ENCODE measurements around the gene CENPP.

The CENPP gene

DNA sequence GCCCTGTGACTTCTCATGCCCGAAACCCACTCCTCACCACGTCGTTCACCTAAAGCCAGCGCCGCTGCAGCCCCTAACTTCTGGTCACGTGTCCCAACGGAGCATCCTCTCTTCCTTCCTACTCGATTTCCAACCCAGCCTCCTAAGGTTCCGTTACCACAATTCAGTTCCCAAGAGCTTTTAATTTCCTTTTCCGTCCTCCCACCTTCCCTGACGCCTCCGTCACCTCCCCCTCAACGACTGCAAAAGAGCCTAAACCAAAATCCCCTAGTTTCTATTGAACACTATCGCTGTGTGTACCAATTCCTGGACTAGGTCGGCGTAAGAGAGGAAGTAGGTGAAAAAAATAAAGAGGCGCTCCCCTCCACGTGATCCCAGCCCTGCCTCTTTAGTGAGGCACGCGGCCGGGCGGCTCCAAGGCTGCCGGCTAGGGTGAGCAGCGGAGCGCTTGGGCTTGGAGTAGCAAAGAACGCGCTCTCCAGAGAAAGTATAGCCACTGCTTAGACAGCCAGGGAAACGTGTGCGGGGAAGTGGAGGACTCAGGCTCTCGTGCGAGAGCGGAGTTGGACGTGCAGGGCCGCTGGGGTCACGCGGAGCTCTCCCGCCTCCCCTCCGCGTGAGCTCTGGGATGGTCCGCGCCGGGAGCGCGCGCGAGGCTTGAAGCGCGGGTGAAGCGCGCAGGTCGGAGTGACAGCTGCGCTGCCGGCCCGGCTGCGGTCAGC lies at the start of gene CENPP, which contains the start of gene NOL8:
Gene CENPP (plus strand): TSS at position 685 of the 722 bp plus-strand sequence.
Gene NOL8 (minus strand): TSS at position 82 of the 722 bp plus-strand sequence. CDS start 1,189 bp downstream, outside the sequence.
- peak; percentile 70 to 76 for DNase-seq

DNA sequence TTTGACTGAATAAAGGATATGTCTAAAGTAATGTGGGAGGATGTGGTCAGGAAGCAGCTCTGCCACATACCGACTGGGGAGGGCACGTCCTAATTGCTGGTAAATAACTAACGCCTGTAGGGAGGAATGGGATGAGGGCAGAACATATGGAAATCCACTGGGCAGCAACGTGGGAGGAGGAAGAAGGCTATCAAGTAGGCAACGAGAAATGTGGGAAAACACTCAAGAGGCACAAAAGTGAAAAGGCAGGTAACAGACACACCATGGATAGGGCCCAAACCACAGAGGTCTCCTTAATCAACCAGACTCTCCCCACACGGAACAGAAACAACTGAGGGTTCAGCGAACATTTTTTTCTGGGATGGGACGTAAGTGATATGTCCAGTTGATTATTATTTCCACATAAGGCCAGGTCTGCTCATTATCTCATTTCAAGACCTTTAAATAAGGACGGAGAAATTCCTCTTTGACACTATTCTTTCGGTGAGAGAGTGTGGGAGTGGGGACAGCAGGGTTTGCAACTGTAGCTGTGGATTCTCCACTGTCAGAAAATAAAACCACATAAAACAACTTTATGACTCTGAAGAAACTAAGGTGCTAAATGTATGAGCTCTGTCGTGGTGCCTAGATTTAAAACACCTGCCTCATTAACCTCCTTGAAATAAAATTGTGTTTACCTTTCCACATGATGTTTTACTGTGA lies 49.3 kb upstream of the CENPP start:
- DNase-seq: no peak

DNA sequence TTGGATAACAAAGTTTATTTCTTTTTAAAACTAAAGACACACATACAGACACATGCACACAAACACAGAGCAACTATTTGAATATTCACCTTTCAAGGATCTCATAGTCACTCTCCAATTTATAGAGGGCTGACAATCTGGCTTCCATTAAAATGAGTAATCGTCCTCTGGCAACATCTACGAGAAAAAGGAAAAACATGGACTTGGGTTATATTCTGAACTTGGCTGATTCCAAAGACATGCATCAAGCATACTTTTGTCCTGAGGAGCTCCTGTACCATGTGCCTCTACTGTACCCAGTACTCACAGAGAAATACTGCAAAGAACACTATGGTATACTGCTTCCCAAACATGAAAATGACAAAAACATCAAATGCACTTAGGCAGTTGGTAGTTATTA lies 47.6 kb upstream of the CENPP start:
- no peak for DNase-seq

DNA sequence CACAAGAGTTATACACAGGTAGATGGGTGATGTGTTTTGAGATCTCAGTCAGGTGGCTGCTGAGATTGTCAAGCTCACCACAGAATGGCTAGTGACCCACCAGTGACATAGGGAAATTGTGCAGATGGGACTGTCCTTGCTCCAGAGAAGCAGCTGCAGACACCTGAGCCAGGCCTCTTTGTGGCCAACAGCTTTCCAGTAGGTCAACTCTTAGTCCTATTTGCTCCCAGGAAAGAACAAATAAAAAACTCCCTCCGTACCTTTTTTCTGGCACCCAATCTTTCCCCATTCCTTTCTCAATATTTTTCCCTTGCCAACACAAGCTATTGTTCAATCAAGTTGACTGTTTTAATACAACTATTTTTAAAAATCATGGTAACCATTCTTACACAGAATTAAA lies 46.5 kb upstream of the CENPP start:
- no peak for DNase-seq

DNA sequence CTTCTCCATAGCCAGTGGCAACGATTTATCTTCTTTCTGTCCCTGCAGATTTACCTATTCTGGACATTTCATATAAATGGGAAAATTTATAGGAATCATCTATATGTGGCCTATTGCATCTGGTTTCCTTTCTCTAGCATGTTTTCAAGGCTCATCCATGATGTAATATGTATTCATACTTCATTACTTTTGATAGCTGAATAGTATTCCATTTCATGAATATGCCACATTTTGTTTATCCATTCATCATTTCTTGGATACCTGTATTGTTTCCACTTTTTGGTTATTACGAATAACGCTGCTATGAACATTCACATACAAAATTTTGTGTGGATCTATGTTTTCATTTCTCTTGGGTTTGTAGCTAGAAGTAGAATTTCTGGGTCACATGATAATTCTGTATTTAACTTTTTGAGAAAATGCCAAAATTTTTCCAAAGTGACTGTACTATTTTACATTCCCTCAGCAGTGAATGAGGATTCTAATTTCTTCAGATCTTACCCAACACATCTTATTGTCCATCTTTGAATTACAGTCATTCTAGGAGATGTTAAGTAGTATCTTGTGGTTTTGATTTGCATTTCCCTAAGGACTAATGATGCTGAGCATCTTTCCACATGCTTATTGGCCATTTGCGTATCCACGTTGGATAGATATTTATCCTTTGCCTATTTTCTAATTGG lies 35.9 kb upstream of the CENPP start:
- no peak for DNase-seq

DNA sequence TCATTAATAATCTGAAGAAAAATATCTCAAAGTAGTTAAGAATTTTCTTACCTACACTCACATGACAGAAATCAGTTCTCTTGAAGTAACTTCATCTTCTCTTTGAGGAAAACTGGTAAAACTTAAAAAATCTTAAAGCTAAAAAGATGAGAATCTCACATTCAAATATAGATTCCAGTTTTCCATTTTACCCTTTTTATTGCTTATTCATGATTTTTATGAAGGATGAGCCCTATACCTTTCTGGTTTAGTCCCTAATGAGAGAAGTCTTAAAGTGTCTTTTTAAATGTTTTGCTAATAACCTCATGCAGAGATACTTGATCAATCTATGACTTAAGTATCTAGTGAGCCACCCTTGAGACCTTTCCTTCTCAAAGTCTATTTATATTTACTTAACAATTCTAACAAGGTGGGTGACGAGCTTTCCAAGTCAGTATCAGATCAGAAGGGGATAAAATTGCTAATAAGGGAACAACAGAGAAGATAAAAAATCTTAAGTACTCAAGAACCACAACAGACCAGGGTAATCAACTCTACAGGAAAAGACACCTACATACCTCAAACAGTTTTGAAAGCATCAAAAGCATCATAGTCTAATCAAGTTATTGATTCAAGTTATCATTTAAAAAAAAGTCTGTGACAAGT lies 34.8 kb upstream of the CENPP start:
- DNase-seq: no peak

DNA sequence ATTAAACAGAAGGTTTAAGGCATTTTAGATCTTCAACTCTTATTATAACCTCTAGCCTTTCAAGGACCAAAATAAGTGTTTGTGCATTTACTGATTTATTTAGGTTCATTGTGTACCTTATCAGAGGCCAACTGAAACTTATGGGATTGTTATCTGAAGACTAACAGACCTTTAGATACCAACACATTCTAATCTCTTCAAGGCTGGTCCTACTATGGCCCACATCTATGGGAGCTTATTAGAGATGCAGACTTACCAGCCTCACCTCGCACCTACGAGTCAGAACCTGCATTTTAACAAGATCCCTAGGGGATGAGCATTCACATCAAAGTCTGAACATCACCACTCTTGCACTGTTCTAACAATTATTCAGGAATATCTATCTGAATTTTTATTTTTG lies 34.2 kb upstream of the CENPP start:
- no peak for DNase-seq

DNA sequence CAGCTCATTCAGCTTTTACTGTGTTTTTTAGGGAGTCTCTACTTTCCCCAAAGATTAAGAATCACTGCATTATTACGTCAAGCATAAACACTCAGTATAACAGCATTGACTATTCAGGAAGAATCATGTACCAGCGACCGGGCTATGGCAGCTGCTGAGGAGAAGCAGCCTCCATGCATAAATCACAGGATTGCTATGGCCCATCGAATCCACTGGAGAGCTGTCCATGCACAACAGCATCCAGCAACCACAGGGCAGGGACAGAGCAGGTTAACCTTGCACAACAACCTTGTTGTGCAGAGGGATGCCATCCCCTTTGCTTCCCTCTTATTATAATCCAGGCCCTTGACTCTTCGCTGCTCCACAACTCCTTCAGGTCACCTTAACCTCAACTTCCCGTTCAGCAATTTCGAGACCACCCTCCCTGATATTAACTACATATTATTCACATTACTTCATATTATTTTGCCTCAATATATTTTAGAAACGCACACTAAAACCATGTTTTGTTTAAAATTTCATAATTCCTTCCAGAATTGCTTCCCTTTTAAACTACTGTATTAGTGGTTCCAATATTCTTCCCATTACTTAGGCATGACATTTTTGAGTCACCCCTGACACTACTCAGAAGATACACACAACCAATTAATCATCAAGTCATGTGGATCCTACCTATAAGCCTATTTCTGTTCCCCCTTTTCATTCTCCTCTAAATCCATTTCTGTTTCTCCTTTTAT lies 33.2 kb upstream of the CENPP start:
- DNase-seq: no peak

DNA sequence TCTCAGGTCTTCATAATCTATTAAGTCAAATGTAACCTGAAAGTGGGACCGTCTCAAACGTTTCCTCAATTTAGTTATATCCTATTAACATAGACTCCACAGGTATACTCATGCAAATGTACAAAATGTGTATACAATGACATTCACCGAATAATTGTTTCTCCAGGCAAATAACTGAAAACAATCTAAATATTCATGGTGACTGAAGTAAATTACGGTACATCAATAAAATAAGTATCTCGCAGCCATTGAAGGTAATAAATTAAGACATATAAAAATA lies 32.7 kb upstream of the CENPP start:
- DNase-seq: no peak

DNA sequence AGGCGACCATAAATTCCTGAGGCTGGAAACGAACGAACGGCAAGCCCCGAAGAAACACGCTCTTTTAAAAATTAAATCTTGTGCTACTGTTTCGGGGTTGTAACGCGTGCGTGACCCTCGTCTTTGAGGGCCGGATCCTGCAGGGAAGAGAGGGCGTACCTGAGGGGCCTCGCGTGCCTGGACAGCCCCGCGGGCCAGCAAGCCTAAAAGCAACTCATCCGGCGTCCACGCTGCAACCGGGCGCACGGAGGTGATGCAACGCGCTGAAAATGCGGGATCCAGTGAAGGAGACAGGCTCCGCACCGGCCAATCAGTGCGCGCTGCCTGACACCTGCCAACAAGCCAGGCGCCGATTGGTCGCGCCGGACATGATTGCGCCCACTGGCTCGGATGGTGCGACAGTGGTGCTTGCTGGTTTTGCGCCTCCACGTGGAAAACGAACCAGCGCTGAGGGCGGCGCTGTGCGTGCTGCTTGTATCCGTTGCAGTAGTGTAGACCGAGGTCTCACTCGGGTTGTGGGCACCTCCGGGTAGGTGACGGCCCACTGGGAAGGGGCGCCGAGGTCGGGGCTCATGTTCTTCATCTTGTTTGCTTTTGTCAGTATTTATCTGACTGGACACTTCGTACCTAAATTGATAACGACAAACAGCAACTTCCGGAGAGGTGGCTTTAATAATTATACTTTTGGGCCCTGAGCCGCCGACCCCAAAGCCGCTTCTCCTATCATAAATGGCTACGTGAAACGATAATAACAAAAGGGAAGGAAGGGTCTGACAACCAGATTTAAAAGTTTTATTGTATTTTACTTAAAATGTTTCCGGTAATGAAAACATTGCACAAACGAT lies 32.1 kb upstream of the CENPP start, which contains the start of gene IARS1:
Gene IARS1 (minus strand): TSS at position 246 of the 845 bp plus-strand sequence. CDS start 4,278 bp downstream, outside the sequence.
- peak; percentile 100 for DNase-seq

DNA sequence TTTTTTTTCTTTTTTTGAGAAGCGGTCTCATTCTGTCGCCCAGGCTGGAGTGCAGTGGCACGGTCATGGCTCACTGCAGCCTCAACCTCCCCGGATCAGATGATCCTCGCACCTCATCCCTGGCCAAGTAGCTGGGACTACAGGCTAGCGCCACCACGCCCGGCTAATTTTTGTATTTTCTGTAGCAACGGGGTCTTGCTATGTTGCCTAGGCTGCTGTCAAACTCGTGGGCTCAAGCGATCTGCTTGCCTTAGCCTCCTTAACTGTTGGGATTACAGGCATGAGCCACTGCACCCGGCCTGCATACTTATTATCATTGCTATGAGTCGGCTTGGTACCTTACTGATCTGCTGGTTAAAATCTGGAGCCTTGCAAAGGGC lies 31.5 kb upstream of the CENPP start:
- DNase-seq: no peak

DNA sequence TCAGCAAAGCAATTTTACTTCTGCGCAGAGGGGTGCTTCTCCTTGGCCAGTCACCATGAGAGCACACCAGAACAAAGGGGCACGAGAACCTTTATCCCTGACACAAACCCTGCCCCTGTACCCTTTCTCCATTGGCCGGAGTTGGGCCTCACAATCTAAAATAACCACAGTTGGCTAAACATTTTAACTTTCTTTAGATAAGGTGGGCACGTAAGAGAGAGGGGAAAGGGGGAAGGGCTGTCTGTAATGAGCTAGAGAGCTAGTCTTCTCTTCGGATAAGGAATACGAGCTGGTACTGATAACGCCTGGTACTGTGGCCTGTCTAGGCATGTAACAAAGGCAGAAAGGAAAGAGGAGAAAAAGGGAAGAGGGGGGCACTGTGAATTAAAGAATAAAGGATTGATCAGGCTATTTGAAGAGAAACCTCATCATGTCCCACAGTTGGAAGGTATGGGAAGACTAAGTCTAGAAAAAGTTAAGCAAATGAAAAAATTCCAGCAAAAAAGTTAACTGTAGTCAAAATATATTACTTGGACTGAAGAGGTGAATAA lies 30.4 kb upstream of the CENPP start:
- DNase-seq: no peak

DNA sequence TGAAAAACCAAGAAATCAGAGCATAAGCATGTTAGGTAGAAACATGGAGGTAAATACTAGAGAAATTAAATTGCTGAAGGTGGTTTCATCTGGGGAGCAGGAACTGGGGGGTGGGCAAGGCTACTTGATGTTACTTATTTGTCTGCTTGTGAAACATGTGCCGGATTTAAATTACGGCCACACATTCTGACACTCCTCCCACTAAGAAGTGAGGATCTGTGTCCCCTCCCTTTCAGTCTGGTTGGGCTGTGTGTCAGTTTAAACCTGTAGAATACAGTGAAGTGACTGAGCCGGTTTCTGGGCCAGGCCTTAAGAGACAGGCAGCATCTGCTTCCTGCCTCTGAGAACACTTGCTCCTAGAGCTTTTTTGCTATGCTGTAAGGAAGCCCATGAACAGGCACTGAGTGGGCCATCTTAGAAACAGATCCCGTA lies 29.9 kb upstream of the CENPP start:
- no peak for DNase-seq

DNA sequence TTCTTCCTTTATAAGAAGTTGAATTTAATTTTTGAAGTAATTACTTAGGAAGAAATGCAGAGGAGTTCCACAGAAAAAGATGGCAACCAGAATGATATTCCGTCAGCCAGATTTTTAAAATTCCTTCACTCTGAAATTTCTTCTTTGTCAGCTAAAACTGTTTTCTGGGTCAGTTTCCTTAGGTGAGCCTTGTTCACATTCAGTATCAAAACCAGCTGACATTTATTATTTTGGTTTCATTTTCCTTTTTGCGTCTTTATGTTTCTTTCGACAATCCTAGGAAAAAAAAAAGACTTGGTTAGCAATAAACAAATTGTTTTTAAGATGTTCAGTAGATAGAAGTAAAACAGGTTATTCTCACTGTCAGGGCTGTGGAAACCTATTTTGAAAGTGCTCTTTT lies 28.1 kb upstream of the CENPP start:
- no peak for DNase-seq

DNA sequence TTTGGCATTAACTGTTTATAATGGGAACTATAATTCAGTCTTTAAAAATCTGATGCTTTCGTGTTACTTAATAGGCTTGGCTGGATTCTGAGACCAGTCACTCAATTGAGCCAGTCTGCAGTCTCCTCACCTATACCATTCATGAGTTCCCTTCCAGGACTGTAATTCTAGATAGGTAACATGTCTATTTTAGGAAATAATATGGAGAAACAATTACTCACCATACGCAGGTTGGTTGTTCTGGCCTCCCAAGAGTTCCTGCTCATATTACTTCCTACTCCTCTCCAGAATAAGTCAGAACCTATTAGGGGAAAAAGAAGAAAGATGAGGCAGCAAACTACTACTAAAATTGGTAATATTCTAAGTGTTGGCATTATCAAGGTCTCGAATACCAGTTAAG lies 27.7 kb upstream of the CENPP start:
- DNase-seq: no peak

DNA sequence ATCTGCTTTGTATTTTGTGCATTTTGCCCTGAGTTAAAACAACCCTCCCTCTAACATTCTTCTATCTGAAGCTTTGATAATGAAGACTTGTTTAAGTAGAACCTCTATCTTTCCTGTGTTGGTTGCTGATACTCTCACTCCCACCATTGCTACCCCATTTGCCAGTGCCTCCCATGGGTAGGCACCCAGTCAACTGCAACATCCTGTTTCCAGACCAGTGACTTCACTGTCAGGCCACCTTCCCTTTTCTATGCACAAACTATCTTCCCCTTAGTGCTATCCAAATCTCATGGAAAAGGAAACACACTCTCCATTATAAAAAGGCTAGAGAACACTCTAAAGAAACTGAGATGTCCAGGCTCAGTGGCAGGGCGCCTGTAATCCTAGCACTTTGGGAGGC lies 26.6 kb upstream of the CENPP start:
- no peak for DNase-seq

DNA sequence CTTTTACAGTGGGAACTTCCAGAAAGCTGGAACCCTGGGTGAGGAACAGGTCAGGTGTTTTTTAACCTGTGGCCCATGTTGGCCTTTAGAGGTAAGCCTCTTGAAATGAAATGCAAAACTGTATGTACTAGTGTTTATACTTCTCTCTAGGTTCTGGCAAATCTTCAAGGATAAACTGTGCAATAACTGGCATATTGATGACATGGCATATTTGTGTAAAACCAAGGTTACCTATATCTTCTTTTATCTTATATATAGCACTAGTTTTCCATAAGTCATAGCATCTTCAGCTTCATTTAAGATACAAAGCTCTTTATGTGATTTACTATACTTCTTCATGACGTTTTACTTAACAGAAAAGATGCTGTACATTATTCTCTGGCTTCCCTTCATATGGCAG lies 24.8 kb upstream of the CENPP start:
- DNase-seq: no peak

DNA sequence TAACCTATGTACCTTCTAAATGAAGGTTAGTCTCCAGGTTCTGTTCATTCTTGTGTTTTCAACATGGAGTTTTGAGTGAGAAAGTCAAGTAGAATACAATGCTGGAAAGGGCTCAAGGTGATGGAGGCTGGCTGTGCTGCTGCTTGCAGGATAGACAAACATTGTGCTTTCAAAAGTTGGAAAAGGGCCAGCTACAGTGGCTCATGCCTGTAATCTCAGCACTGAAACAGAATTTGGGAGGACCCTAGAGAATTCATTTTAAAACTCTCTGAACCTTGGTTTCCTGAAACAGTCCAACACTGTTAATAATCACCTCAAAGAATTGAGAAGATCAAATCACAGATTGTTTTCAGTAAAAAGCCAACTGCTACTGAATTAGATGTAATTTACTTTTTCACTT lies 16.9 kb upstream of the CENPP start:
- DNase-seq: no peak

DNA sequence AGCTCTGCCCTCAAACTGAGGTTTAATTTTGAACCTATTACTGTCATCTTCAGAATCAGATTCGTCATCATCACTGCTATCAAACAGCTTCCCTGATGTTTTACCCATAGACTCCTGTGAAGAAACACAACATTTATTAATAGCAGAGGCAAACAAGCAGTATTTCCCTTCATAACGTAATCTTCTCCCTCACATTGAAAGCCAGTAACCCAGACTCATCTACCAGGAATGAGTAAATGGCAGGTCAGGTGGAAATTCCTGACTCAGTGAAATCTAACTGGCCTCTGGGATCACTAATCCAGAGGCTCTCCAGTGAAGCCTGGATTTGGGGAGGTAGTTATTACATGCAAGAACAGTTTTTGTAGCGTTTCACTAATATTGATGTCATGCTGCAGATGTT lies 15.2 kb upstream of the CENPP start:
- no peak for DNase-seq

DNA sequence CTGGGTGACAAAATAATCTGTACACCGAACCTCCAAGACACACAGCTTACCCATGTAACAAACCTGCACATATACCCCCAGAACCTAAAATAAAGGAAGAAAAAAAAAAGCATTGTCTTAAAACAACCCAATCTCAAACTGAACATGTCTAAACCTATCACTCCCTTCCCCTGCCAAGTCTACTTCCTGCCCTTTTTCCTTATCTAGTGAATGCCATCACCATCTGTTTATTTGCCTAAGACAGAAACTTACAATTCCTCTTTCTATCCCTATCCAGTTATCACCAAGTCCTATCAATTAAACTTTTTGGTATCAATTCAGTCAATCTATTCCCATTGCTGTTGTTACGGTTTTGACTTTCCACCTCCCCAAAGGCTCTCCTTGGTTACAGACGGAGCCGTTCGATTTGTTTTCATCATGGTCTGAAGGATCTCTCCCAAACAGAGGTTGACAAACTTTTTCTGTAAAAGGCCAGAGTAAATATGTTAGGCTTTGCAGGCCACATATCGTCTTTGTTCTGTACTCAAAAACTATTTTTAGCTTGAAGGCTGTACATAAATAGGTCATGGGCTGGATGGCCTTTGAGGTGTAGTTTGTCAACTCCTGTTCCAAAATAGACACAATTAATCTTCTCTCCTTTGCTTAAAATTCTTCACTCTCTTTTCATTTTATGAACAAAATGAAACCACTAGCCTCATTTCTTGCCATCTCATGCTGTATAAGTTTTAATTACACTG lies 12.7 kb upstream of the CENPP start:
- no peak for DNase-seq

DNA sequence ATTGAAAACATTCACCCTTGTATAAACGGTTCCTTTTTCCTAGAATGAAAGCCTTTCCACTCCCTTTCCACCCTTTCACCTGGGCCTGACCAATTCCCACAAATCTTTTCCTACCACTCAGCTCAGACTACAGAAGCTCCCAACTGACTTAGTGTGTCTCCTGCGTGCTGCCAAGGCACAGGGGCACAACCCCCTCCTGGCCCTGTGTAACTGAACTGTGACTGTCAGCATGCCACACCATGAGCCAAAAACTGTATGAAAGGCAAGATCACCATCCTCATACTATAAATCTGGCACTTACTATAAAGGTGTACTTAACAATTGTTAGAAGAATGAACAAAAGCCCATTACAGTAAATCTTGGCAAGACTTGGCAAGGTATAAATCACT lies 12.1 kb upstream of the CENPP start:
- no peak for DNase-seq

Measured in stimulated activated CD4-positive, alpha-beta T cell treated with anti-CD3 and anti-CD28 coated beads, Interleukin-2, amount 100 ng/mL, for 48 hours (primary cell).